Stimulated activated CD4-positive, alpha-beta T cell treated with anti-CD3 and anti-CD28 coated beads, Interleukin-4, amount 100 ng/mL, for 1 hour (primary cell): ENCODE results near the gene PSMD1.
"Not testable (repeated sequence)": the region's sequence is repeated elsewhere in the genome, so short reads cannot be mapped to it uniquely, and the experiment has no call there.

Experiments
- DNase-seq: peaks from one replicate; pipeline ENCODE4 v3.0.0-alpha.2; 2020

The PSMD1 gene

DNA sequence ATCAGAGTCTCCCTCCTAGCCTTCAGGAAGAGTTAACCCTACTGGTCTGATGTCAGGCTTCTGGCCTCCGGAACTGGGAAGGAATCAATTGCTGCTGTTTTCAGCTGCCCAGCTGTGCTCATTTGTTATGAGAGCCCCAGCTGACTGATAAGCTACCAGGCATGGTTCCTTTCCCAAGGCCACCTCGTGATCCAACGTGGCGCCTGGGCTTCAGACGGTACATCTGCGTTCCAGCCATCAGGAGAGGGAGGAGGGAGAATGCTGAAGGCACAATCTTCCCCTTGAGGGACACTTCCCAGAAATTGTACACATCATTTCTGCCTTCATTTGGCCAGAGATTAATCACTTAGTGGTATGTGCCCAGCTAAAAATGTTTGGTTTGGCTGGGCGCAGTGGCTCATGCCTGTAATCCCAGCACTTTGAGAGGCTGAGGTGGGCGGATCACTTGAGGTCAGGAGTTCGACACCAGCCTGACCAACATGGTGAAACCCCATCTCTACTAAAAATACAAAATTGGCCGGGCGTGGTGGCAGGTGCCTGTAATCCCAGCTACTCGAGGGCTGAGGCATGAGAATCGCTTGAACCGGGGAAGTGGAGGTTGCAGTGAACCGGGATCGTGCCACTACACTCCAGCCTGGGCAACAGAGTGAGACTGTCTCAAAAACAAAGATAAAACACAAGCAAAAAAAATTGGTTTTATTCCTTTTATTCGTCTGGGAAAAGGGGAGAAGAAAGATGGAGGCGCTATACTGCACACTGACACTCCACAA, 131.3 kb downstream of the PSMD1 start:
- DNase-seq: no peak

DNA sequence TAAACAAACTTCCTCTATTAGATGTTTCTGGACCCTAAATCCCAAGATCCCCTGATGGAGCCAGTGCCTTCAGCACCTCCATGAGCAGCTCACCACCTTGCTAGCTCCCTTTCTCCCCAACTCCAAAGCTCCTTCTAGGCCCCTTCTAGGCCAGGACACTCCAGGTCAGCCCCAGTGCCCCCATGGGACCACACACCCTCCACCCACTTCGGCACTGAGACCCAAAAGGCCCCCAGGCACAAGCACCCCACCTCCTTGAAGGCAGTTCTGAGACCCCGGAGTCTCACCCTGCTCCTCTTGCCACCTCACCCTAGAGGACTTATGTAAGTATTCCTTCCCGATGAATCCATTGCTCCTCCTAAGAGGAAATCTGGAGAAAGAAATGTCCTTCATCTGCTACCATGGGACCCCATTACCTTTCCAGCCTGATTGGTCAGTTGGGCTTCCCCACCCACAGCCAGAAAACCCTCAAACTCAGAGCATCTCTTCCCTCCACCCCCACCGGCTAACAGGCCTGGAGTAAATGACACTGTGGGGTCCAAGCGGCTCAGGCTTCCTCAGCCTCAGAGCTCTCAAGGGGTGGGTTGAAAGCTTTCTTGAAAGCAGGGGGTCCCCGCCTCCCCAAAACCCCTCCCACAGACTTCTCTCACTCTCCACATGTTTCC, 132.0 kb downstream of the PSMD1 start:
- DNase-seq: no peak

DNA sequence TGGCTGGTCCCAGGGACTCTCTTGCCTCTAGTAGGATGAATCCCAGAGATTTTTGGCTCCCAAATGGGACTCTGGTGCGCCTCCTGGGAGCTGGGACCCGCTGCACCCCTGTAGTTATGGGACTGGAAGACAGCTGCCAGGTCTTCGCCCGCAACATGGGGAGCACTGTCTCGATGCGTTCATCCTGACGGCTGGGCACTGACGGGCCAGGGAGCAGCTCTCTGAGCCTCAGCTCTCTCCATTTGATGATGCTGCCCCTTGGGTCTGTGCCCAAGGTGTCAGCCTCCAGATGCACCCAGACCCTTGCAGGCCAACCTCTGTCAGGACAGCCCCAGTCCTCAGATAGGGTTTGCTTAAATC, 132.5 kb downstream of the PSMD1 start:
- DNase-seq: no peak

DNA sequence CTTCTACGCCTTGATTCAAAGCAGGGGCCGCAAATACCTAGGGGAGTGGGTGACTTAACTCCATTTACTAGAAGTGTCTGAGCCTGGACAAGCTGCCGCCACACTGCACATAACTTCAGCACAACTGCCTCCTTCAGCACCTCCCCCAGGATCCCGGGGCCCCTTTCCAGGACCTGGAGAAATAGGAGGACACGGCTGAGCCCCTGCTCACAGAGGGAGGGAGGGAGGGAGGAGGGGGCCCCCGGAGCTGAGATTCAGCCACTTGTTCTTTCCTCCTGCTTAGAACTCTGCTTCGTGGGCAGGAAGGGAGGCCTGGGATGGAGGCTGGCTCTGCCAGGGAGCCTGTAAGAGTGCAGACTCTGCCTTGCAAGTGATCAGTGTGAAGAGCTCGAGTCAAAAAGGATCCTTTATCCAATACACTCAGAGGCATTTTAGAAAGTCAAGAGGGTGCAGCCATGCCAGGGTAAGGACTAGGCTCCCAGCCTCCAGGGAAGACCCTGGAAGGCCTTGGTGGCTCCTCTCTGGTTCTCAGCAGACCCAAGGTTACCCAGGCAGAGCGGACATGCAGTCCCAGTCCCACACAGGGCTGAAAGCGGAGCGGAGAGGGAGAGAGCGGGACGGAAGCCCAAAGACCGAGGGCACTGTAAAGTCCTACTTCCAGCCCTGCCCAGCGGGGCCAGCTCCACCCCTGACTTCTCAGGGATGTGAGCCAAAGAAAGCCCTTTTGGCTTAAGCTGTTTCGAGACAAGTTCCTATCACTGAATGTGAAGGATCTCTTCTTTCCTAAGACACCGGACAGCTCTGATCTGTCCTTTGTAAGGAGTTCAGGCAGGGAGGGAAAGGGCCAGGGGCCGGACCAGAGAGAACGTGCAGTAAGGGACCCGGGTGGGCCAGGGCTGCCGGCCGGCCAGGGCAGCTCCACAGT, 133.2 kb downstream of the PSMD1 start:
- no peak for DNase-seq

DNA sequence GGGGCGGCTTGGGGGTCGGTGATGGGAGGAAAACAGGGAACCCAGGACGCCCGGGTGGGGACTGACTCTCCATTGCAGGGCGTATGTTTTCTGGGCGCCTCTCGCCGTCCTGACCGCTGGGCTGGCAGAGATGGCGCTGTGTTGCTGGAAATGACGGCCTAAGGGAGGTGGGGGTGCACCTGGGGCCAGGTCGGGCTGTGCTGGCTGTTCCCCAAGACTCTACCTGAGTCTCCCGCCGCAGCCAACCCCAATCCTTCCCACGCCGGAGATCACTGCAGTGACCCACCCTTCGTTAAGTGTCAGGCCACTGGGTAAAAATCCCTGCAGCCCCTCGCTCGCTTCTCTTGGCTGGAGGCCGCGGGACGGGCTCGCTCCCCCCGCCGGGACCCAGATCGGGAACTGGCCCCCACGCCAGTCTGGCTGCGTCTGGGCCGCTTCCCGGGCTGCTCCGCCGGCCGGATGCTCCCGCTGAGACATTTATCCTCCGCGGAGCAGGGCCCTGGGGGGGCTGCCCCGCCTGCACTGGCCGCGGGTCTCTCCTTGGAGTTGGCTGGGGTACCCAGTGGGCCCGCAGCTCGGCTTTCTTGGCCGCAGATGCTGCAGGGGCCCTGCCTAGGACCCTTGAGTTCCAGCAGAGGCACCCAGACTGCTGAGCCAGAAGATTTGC, 134.0 kb downstream of the PSMD1 start:
- no peak for DNase-seq

DNA sequence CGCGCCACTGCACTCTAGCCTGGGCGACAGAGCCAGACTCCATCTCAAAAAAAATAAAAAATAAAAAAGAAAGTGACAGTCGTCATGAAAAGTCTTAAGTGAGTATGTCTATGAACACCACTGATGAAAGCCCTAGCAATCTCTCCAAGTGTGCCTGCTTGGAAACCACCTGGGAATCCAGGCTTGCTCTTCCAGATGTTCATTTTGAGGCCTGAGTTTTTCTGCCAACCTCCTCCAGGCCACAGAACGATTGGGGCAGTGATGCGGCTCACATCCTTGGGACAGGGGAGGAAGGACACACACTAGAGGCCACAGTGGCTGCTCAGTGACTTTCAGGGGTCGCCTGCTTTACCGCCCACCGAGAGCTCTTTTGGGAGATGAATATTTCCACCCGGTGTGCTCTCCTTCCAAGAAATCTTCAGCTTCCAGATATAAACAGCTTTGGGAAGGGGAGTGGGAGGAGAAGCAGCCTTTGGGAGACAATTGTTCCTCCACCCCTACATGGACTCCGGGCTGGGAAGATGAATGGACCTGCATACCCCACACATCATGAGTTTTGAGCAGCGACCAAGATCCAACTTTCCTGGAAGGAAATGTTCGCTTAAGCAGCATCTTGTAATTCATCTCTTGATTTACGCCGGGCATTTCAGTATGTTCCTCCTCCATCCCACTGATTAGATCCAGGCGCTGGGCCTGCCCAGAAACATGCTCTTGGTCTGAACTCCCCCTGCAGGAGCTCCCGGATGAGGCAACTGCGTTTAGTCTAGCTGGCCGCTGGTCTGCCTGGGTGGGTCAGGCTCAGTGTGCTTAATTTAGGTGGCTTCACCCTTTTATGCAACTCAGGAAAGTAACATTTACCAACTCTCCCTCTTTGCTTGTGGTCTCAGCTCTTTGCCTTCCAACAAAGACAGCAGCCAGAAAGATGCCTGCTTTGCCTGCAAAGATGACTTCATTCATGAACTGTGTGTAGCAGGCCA, 135.5 kb downstream of the PSMD1 start:
- no peak for DNase-seq

DNA sequence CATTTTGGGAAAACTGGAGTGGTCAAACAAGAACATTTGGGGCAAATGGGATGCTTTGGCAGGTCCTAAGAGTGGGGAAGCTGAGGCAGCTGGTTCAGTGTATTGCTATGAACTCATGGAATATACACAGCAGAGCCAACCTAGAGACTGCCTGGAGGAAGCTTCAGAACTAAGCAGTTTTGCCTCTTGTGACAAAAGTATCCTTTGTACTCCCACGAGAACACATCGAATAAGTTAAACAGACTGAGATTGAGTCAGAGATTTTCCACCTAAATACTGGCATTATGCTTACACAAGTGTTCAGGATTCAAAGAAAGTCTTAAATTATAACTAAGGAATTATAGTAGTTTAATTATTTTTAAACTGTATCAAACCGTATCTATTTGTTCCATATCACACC, 136.5 kb downstream of the PSMD1 start:
- no peak for DNase-seq

DNA sequence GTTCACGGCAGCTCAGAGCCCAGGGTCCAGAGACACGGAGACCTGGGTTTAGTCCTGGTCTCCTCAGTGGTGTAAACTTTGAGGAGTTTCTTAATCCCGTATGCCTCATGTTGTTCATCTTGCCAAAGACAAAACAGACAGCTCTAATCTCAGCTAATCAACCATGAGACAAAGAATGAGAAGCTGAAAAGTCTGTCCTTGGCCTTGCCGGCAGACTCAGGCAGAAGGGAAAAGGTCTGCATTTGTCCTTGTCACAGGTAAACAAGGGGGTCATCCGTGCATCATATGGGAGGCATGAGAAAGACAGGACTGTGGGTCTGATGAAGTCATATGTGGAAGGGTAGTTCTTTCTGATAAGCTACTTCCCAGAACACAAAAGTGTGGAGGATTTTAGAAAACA, 139.9 kb downstream of the PSMD1 start:
- DNase-seq: no peak

DNA sequence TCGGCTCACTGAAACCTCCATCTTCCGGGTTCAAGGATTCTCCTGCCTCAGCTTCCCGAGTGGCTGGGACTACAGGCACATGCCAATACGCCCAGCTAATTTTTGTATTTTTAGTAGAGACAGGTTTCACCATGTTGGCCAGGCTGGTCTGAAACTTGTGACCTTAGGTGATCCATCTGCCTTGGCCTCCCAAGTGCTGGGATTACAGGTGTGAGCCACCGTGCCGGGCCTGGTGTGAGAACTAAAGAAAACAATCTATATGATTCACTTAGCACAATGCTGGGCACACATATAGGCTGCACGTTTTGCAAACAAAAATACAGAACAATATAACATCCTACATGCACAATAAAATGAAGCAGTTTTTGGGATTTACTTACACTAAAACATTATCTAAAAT, 140.5 kb downstream of the PSMD1 start:
- not testable (repeated sequence) for DNase-seq

DNA sequence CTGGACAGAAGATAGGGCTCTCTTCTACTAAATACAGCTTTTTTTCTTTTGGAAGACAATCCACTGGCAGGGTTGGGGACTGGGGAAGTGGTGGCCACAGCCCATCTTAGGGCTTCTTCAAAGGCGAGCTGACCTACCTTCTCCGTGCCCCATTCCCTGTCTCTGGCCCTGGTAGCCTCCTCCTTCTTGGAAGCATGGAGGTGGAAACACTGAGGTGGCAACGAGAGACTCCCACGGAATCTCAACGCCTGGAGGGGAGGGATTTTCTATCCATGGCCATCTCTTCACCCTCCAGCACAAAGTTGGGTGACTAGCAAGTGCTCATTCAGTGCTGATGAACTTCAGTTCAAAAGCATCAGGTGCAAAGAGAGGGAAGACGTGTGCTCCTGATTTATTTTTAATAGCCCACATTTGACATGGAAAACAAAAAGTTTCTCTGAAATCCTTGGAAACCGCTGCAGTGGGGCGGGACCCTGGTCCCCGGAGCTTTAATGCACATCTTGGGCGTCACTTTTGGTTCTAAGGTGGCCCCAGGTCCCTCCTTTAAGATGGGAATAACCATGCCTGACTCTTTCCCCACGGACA, 141.1 kb downstream of the PSMD1 start:
- DNase-seq: no peak

DNA sequence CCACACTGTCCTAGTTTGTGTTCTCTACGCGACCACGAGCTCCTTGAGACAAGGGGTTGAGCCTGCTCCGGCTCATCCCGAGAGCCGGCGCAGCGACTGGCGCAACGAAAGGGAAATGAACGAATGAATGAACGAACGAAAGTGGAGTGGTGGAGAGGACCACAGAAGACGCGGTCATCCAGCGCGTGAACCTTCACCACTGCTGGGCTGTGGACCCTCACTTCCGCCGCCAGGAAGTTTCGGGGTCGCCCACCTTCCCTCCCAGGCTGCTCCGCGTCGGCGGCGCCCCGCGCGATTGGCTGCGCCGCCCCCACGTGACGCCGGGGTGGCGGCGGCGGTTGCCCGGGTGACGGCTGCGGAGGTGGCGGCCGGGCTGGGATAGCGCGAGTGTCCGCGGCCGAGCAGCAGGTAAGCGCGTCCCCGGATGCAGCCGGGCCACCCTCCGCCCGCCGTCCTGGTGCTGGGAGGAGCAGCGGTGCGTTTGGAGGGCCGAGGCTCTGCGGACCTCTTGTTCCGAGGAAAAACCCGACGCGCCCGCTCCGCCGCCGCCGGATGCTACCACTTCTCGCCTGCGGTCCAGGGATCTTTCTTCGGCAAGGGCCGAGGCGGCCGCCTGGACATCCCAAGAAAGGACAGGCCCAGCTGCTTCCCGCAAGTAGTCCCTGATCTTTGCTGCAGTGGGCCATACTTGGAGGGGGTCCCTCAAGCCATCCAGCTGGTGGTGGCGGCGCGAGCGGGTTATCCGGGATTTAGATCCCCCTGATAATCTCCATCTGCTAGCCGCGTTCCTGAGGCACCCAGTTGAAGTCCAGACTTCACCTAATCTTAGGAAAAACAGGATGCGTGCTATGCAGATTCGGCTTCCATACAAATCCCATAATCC, 141.9 kb downstream of the PSMD1 start, which contains the start of gene ARMC9:
Gene ARMC9, plus strand, starts transcription at position 341 of the 883 bp plus-strand sequence. CDS start 7,608 bp downstream, outside the sequence.
- peak; percentile 79 for DNase-seq

DNA sequence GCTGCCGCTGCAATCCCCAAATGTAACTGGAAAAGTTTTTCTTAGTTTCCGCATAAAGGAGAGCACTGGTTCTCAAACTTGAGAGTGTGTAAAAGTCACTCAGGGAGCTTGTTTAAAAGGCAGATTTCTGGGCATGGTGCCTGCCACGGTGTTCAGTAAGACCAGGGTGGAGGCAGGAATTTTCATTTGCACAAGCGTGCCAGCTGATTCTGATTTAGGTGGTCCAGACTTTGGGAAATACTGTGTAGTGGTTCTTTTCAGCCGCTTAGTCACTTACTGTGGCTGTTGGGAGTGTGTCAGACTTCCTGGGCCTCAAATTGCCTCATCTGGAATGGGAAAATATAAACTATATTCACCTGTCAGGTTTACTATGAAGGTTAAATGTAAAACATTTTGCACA, 142.6 kb downstream of the PSMD1 start:
- DNase-seq: no peak

DNA sequence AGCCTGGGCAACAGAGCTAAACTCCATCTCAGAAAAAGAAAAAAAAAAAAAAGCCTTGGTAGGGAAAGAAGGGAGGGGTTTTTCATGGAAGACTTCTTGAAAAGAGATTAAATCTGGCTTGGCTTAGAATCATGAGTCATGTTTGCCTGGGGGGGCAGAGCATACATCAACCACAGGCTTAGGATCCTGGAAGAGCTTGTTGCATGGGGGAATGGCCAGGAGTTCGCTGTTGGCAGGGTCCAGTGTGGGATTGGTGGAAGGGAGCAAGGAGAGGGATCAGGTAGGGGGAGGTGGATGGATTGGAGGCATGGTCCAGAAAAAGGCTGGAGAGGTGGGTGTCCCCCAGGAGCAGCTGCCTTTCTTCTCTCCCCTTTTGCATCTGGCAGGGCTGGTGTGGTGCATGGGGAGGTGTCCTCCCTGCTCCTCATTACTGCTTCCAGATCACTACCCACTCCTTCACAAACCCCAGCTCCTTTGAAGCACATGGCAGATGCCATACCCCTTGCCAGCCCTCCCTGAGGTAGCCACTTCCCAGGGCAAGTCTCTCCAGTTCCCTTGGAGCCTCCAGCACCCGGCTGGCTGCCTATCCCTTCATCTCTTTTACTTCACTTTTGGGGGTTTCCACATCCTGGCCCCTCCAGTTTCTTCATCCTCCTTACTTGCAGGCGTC, 144.3 kb downstream of the PSMD1 start:
- no peak for DNase-seq

DNA sequence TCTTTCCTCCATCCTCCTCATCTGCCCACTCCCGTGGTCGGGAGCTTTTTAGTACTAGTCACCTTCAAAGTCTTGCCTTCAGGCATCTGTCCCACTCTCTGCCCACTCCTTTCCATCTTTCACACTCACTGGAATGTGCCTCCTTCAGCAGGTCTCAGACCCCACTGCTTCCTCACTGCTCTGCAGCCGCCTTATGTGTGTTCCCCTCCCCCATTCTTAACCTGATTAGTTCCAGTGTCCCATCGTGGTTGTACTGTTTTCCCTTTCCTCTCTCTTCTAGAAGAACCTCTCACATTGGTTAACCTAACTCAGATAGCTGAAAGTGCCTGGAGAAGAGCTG, 144.8 kb downstream of the PSMD1 start:
- DNase-seq: no peak

DNA sequence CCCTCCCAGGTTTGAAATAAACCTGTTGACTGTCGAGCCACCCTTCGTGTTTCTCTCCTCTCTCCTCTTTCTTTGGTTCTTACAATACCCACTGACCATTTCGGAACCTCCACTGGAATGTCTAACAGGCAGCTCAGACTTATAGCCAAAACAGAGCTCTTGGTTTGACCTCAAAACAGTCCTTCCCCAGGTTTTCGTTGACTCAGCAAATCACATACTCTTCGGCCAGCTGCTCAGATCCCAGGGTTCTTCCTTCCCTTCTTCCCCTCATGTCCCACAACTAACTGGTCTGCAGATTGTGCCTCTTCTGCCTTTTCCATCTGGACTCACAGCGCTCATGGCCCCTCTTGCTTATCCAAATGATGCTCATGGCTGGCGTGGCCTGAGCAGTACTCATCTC, 146.4 kb downstream of the PSMD1 start:
- no peak for DNase-seq

DNA sequence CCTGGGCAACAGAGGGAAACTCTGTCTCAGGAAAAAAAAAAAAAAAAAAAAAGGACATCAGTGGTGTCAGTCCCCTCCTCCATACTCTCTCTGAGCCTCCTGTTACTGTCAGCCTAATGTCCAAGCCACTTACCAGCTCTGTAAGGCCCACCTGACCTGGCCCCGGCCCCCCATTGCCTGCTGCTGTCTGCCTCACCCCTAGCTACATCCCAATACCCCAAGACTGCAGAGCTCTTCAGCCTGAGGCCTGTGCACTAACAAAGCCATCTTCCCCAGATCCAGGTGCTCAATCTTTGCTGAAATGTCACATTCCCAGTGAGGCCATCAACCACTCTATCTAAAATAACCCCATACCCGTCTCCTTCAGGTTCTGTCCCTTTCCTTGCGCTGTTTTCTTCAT, 147.5 kb downstream of the PSMD1 start:
- no peak for DNase-seq

DNA sequence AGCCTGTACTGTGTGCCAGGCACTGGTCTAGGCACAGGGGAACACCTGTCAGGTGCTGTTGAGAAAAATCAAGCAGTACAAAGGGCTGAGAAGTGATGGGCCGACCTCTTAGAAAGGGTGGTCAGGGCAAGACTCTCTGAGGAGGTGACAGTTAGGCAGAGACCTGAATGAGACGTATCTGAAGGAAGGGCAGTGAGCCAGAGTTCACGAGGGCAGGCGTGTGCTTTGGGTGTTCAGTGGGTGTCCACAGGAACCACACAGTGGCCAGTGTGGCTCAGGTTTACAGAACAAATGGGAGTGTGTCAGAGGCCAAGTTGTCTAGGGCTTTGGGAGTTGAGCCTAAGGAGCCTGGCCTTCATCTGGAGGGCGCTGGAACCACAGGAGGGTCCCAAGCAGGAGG, 147.9 kb downstream of the PSMD1 start:
- DNase-seq: no peak

DNA sequence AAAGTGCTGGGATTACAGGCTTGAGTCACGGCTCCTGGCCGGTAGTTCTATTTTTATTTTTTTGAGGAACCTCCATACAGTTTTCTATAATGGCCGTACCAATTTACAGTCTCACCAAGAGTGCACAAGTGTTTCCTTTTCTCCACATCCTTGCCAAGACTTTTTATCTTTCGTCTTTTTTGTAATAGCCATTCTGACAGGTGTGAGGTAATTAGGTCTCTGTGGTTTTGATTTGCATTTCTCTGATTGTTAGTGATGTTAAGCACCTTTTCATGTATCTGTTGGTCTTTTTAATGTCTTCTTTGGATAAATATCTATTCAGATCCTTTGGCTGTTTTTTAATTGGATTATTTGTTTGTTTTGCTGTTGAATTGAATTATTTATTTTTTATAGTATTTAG, 151.1 kb downstream of the PSMD1 start:
- no peak for DNase-seq

DNA sequence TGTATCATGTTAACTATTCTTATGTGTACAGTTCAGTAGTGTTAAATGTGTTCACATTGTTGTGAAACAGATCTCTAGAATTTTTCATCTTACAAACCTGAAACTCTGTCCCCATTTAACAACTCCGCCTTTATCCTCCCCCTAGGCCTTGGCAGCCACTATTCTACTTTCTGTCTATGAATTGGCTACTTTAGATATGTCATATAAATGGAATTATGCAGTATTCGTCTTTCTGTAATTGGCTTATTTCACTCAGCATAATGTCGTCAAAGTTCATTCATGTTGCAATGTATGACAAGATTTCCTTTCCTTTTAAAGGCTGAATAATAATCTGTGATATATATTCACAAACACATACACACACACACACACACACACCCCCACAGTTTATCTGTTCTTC, 154.1 kb downstream of the PSMD1 start:
- DNase-seq: no peak

DNA sequence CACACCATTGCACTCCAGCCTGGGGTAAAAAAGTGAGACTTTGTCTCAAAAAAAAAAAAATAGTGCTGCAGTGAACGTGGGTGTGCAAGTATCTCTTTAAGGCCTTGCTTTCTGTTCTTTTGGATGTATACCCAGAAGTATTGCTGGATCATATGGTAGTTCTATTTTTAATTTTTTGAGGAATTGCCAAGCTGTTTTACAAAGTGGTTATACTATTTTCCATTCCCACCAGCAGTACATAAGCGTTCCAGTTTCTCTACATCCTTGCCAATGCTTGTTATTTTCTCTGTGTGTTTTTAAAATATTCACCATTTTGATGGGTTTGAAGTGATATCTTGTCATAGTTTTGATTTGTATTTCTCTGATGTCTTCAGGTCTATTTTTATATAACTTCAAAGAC, 154.8 kb downstream of the PSMD1 start:
- DNase-seq: no peak
